GM13977 (cell line): Measurements from ENCODE around the gene FOXP4.

Experiments
- DNase-seq: peaks from one replicate; pipeline ENCODE4 v3.0.0; 2012; ENCODE audit warnings: low spot score
- in situ Hi-C: fragments of 300-500 bp; cut with MboI; formaldehyde crosslinking; loops from one replicate; pipeline ENCODE4 v1.12.0; 2022; ENCODE audit warnings: low sequenced_read_pairs, low pct_unique_long_range_greater_than_20kb, mixed read lengths, inconsistent platforms; ENCODE audit not compliant: unreplicated experiment
- TF ChIP-seq, protein P1 (sequence below): IDR thresholded peaks from 2 replicates; pipeline ENCODE4 v1.5.1; 2012; ENCODE audit warnings: mild to moderate bottlenecking, control low read depth; ENCODE audit not compliant: insufficient read depth; ENCODE audit errors: extremely low read depth, missing control alignments

Gene FOXP4

DNA sequence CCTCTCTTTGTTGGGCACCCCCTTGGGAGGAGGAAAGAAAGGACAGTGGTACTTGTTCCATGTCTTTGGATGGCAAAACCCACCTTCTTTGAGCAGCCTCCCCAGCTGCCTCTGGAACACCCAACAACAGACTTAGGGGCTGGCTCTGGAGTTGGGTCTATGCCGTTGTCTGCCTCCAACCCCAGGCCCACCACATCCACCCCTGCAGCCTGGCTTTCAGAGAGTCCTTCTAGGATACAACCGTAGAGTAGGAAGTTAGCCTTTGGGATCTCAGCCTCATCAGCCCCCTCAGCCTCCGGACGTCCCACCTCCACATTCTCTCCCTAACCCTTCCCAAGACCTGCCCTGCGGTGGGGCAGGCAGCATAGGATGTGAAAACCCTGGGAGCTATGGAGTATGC, 36.4 kb downstream of the FOXP4 start:
- DNase-seq, result no peak
- in situ Hi-C loops, result no loop called here
- TF ChIP-seq, protein P1, sequence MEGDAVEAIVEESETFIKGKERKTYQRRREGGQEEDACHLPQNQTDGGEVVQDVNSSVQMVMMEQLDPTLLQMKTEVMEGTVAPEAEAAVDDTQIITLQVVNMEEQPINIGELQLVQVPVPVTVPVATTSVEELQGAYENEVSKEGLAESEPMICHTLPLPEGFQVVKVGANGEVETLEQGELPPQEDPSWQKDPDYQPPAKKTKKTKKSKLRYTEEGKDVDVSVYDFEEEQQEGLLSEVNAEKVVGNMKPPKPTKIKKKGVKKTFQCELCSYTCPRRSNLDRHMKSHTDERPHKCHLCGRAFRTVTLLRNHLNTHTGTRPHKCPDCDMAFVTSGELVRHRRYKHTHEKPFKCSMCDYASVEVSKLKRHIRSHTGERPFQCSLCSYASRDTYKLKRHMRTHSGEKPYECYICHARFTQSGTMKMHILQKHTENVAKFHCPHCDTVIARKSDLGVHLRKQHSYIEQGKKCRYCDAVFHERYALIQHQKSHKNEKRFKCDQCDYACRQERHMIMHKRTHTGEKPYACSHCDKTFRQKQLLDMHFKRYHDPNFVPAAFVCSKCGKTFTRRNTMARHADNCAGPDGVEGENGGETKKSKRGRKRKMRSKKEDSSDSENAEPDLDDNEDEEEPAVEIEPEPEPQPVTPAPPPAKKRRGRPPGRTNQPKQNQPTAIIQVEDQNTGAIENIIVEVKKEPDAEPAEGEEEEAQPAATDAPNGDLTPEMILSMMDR, result no peak

DNA sequence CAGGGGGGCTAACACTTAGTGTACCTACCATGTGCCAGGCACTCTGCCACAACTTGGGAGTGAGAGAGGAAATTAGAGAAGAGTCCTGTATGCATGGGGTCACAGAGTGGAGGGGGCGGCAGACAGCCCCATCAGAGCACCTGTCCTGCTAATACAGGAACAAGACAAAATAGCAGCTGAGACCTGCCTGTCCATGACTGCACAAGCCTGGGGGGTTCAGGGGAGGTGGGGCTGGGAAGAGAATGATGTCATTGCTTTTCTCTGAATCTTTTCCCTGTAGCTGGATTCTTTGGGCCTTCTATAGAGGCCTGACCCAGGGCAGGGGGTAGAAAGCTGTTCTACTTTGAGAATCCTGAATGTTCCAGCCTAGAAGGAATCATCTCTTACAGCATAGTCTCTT, 37.4 kb downstream of the FOXP4 start:
- TF ChIP-seq, protein P1, result no peak
- DNase-seq, result no peak
- in situ Hi-C loops, result no loop called here

DNA sequence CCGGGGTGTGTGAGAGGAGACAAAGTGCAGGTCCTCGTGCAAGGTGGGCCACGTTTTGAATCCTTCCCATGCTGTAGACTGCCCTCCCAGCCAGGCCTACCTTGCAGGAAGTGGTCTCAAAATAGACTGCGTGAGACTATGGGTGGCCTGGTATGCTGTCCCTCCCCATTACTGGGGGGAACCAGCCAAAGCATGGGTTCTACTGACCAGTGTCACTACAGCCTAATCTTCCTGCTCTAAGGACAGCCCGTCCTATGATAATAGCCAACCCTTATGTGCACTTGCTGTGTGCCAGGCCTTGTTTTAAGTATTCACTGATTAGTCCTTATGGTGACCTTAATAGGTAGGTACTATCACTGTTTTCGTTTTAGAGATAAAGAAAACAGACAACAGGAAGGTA, 38.0 kb downstream of the FOXP4 start:
- DNase-seq, result no peak
- TF ChIP-seq, protein P1, result no peak
- in situ Hi-C loops, result no loop called here

DNA sequence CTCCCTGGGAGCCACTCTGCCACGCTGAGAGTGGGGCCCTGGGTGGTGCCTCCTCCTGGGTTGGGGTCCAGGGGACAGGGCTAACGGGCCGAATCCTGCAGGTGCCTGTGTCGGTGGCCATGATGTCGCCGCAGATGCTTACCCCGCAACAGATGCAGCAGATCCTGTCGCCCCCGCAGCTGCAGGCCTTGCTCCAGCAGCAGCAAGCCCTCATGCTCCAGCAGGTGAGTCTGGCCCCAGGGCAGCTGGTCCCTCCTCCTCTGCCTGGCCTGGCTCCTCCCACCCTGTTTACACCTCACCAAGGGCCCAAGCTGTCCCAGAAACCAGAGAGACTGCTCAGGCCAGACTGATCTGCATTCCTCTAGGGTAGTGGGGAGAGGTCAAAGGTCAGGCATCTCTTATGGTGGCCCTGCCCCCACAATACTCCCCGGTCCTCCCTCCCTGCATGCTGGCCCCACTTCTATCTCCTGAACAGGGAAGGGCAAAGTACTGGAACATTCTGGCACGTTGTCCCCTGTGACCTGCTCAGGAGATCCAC, 38.6 kb downstream of the FOXP4 start:
- TF ChIP-seq, protein P1, result no peak
- DNase-seq, result no peak
- in situ Hi-C loops, result no loop called here

DNA sequence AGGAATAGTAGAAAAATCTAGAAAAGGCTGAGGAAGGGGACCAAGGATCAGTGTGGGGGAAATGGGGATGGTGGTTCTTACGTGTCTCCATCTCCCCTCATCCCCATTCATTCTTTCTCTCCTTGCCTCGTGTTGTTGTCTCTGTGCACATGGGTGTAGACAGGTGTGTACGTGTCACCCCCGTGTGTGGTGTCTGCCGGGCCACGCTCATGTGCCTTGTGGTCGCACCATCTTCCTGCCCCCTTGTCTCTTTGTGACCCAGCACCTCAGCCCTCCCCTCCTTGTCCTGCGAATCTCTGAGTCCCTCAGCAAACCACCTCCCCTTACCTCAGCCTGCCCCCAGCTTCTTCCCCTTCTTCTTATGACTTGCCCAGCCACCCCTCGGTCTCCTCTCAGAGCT, 39.4 kb downstream of the FOXP4 start:
- no peak for DNase-seq
- TF ChIP-seq, protein P1, result no peak
- in situ Hi-C loops, result no loop called here

DNA sequence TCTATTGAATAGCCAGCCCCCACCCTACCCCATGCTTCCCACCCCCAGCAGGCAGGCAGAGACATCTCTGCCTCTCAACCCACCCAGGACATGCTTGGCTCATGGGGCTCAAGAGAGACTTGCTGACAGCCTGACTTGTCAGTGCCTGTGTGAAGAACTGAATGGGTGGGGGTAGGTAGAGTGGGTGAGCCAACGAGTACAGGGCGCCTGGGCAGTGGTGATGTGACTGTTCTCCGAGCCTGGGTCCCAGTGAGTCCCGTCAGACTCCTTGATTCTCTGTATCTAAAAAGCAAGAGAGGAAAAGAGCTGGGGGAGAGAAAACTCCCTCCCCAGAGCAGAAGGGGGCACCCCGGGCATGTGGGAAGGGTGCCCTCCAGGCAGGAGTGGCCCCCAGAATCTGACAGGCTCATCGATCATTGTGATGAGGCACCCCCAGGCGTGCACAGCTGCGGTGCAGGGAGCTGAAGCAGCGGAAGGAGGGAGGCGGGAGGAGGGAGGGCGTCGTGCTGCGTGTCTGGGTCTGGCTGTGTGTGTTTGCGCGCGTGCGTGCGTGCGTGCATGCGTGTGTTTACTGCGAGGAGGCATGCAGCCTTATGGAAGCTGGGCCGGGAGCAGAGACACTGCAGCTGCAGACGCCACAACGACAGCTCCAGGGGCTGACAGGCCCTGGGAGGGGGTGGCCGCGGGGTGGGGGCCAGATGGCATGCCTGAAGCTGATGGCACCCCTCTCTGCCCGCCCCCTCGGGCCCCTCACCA, 40.2 kb downstream of the FOXP4 start:
- in situ Hi-C loops, result no loop called here
- DNase-seq, result no peak
- TF ChIP-seq, protein P1, result no peak
